ENCODE measurements around the gene FEN1.
A peak's percentile ranks its signal among the peaks of the same experiment; 100 is the strongest.

FEN1 gene

GRCh38 chr11:61794579-61794978 lies 1.9 kb downstream of the FEN1 start:
- no peak for DNase-seq (ENCODE audit: low read depth in 2 of 2)

- DNase-seq (ENCODE audit: low read depth in 2 of 2), result no peak
Observed at GRCh38 chr11:61795459-61795858, 2.7 kb downstream of the FEN1 start.

- DNase-seq (ENCODE audit: low read depth in 2 of 2), result no peak
Observed at GRCh38 chr11:61795876-61796526, 3.3 kb downstream of the FEN1 start.

- peak in 1 of 2 experiments; percentile 32 for DNase-seq (ENCODE audit: low read depth in 2 of 2)
Observed at GRCh38 chr11:61797263-61797944, 4.7 kb downstream of the FEN1 start.

GRCh38 chr11:61799665-61800284 lies 7.1 kb downstream of the FEN1 start:
- DNase-seq (ENCODE audit: low read depth in 2 of 2), result no peak

- no peak for DNase-seq (ENCODE audit: low read depth in 2 of 2)
Observed at GRCh38 chr11:61800331-61801281, 7.9 kb downstream of the FEN1 start.

GRCh38 chr11:61802605-61803004 lies 9.9 kb downstream of the FEN1 start:
- DNase-seq (ENCODE audit: low read depth in 2 of 2), result no peak

GRCh38 chr11:61803889-61804647 lies 11.4 kb downstream of the FEN1 start:
- no peak for DNase-seq (ENCODE audit: low read depth in 2 of 2)

GRCh38 chr11:61805146-61805545 lies 12.4 kb downstream of the FEN1 start:
- no peak for DNase-seq (ENCODE audit: low read depth in 2 of 2)

GRCh38 chr11:61806785-61807184 lies 14.1 kb downstream of the FEN1 start:
- DNase-seq (ENCODE audit: low read depth in 2 of 2), result no peak

- no peak for DNase-seq (ENCODE audit: low read depth in 2 of 2)
Observed at GRCh38 chr11:61810671-61811175, 18.0 kb downstream of the FEN1 start.

- no peak for DNase-seq (ENCODE audit: low read depth in 2 of 2)
Observed at GRCh38 chr11:61811831-61812230, 19.1 kb downstream of the FEN1 start.

GRCh38 chr11:61812736-61813411 lies 20.2 kb downstream of the FEN1 start:
- DNase-seq (ENCODE audit: low read depth in 2 of 2), result no peak

- no peak for DNase-seq (ENCODE audit: low read depth in 2 of 2)
Observed at GRCh38 chr11:61814247-61814957, 21.7 kb downstream of the FEN1 start.

- peak in 1 of 2 experiments; percentile 46 for DNase-seq (ENCODE audit: low read depth in 2 of 2)
Observed at GRCh38 chr11:61814958-61815789, 22.5 kb downstream of the FEN1 start.

GRCh38 chr11:61815790-61816735 lies 23.4 kb downstream of the FEN1 start:
- DNase-seq (ENCODE audit: low read depth in 2 of 2), result peak in 1 of 2 experiments; percentile 50

GRCh38 chr11:61816736-61817455 lies 24.2 kb downstream of the FEN1 start, which contains the start of gene FADS1:
TSS of gene FADS1 (minus strand) at chr11:61817003. CDS start at chr11:61816929, 74 bp downstream.
- DNase-seq (ENCODE audit: low read depth in 2 of 2), result peak; percentile 51 to 76

Measured in stimulated activated CD4-positive, alpha-beta T cell treated with anti-CD3 and anti-CD28 coated beads, Interleukin-12 subunit alpha, Interleukin-12 subunit beta, amount 100 ng/mL, for 24 hours (primary cell).